ENCODE data around the gene SCOC. TPM values are rescaled to one million over a fixed set of nuclear protein-coding genes. Genes with fewer than 3 reads are reported as not detected.

SCOC gene
- total and polyA plus RNA-seq, 2 of the 4 experiments (the other 2 are of a cell fraction): 12.9 to 33.2 TPM

GRCh38 chr4:140363051-140363450 is 10.4 kb upstream of the SCOC start:
- dilution Hi-C loops (cut with HindIII; ENCODE audit: low sequenced_read_pairs, unreplicated experiment): no loop called here

More at GRCh38 chr4:140363051-140363450, 10.4 kb upstream of the SCOC start:
- Histone ChIP-seq H3K4me3 (ENCODE audit: insufficient read depth, low read depth, low read length) (no peak overlapping the region), H2BK15ac (ENCODE audit: low read depth, low read length) (no peak overlapping the region), H4K8ac (ENCODE audit: low read depth in 2 of 2, low read length in 2 of 2) (no peak overlapping the region), H2AK9ac (replicated peaks; ENCODE audit: low read depth, low read length, poor library complexity) (no peak overlapping the region), H3K4me2 (ENCODE audit: low read depth, low read length) (no peak overlapping the region), H2AK5ac (ENCODE audit: low read depth, low read length) (no peak overlapping the region), H3K14ac (replicated peaks; ENCODE audit: low read depth, low read length) (no peak overlapping the region), H4K91ac (ENCODE audit: insufficient read depth, low read depth, low read length) (no peak overlapping the region), H4K20me1 (ENCODE audit: insufficient read depth, low read length) (no peaks in the 10 kb centered on the region), H3K79me1 (ENCODE audit: low read depth in 1 of 2, low read length in 2 of 2) (no peaks in the 10 kb centered on the region), H3K9ac (ENCODE audit: low read depth, low read length) (no peak overlapping the region), H3K56ac (ENCODE audit: extremely low read depth, insufficient read depth, low read length) (no peak overlapping the region), H3K9me1 (ENCODE audit: insufficient read depth, low read length) (no peaks in the 10 kb centered on the region), H2BK20ac (ENCODE audit: low read depth, low read length) (no peak overlapping the region), H2AFZ (replicated peaks; ENCODE audit: low read length, poor library complexity) (no peak overlapping the region), H3K27me3 (ENCODE audit: control insufficient read depth, insufficient read depth, low read length) (peaks cover 6% of the 10 kb centered on the region), H3K27ac (ENCODE audit: insufficient read depth, low read length) (no peak overlapping the region), H3K4me1 (ENCODE audit: control insufficient read depth, insufficient read depth, low read length) (no peaks in the 10 kb centered on the region; the same call in 1 of the 2 replicates), H3K23ac (ENCODE audit: low read depth, low read length) (no peak overlapping the region), H2BK120ac (ENCODE audit: low read depth, low read length) (no peak overlapping the region), H3K4ac (ENCODE audit: low read depth, low read length) (no peak overlapping the region), H3K9me3 (ENCODE audit: control insufficient read depth, insufficient read depth, low read length) (no peaks in the 10 kb centered on the region), H4K5ac (ENCODE audit: low read depth, low read length) (no peak overlapping the region), H3K18ac (ENCODE audit: low read depth, low read length) (no peak overlapping the region), H3K36me3 (ENCODE audit: control insufficient read depth, insufficient read depth, low read length) (no peaks in the 10 kb centered on the region), H2BK5ac (ENCODE audit: low read depth, low read length, poor library complexity, severe bottlenecking) (no peak overlapping the region)
- no CpG with 5 or more reads among the region's 3 CpGs for WGBS, 2 experiments (ENCODE audit: extremely low coverage in 2 of 2, insufficient read length in 1 of 2)
- BruUV-seq (replicated peaks): no TSS peak
- TF ChIP-seq POLR2A (IDR thresholded peaks at IDR 0.05; ENCODE audit: low read depth, low read length) (no peak), CEBPB (IDR thresholded peaks at IDR 0.05; ENCODE audit: low read depth, low read length) (no peak), RCOR1 (IDR thresholded peaks at IDR 0.05; ENCODE audit: insufficient replicate concordance, low read length) (no peak), BHLHE40 (IDR thresholded peaks at IDR 0.05; ENCODE audit: low read depth, low read length) (no peak), MAZ (IDR thresholded peaks at IDR 0.05; ENCODE audit: borderline replicate concordance, low read depth, low read length) (no peak)
- POLR2A ChIA-PET (ENCODE audit: unreplicated experiment): no interaction called here
- DNase-seq (no peak), ATAC-seq (ENCODE audit: low read depth) (no peak)
- intact Hi-C loops (cut with micrococcal nuclease) (no loop called here), in situ Hi-C loops (cut with MboI; ENCODE audit: low sequenced_read_pairs) (loop anchor here (10.0 to 25.0 kb wide), 3 partner anchors 242 to 774 kb away; partner anchors contain the start of gene RNF150)
- CTCF ChIA-PET: no interaction called here
